ENCODE measurements around the gene ALDH2.

Gene ALDH2

GRCh38 chr12:111781085-111781658 is 14.4 kb downstream of the ALDH2 start:
- Histone ChIP-seq H3K36me3 (ENCODE audit: control insufficient read depth, low read length) (peaks cover 11% of the 10 kb centered on the region; the same call in 1 of the 2 replicates), H3K4me1 (ENCODE audit: control insufficient read depth, low read length) (peaks cover 8% of the 10 kb centered on the region), H3K4me3 (ENCODE audit: low read length) (no peak overlapping the region), H3K9me3 (ENCODE audit: control insufficient read depth, insufficient read depth, low read length) (no peaks in the 10 kb centered on the region), H3F3A (ENCODE audit: control insufficient read depth, insufficient read depth) (no peaks in the 10 kb centered on the region), H3K9me2 (replicated peaks; ENCODE audit: control insufficient read depth, low read length) (no peaks in the 10 kb centered on the region), H3K27me3 (ENCODE audit: control insufficient read depth, low read length) (no peaks in the 10 kb centered on the region), H3K79me2 (ENCODE audit: control insufficient read depth, low read length) (peaks cover 1% of the 10 kb centered on the region; the same call in 1 of the 2 replicates), H3K27ac (ENCODE audit: low read depth, low read length) (no peak overlapping the region), H4K20me1 (ENCODE audit: control insufficient read depth, insufficient read depth, low read depth, low read length) (no peaks in the 10 kb centered on the region), H3K4me2 (ENCODE audit: low read length) (no peak overlapping the region)
- TF ChIP-seq CTCF (IDR thresholded peaks at IDR 0.05; ENCODE audit: low read depth, low read length, poor library complexity, severe bottlenecking): no peak
- no peak for TF ChIP-seq EZH2phosphoT487 (IDR thresholded peaks at IDR 0.05; ENCODE audit: borderline replicate concordance, low read length)

GRCh38 chr12:111783046-111783445 is 16.3 kb downstream of the ALDH2 start:
- Histone ChIP-seq H3K4me2 (ENCODE audit: low read length) (no peak overlapping the region), H3K27me3 (ENCODE audit: control insufficient read depth, low read length) (no peaks in the 10 kb centered on the region), H3K9me2 (replicated peaks; ENCODE audit: control insufficient read depth, low read length) (no peaks in the 10 kb centered on the region), H3K36me3 (ENCODE audit: control insufficient read depth, low read length) (peaks cover 11% of the 10 kb centered on the region; the same call in 1 of the 2 replicates), H3F3A (ENCODE audit: control insufficient read depth, insufficient read depth) (no peaks in the 10 kb centered on the region), H3K4me1 (ENCODE audit: control insufficient read depth, low read length) (peaks cover 5% of the 10 kb centered on the region; the same call in 1 of the 2 replicates), H4K20me1 (ENCODE audit: control insufficient read depth, insufficient read depth, low read depth, low read length) (no peaks in the 10 kb centered on the region), H3K79me2 (ENCODE audit: control insufficient read depth, low read length) (no peaks in the 10 kb centered on the region), H3K4me3 (ENCODE audit: low read length) (no peak overlapping the region), H3K9me3 (ENCODE audit: control insufficient read depth, insufficient read depth, low read length) (no peaks in the 10 kb centered on the region), H3K27ac (ENCODE audit: low read depth, low read length) (no peak overlapping the region)
- TF ChIP-seq CTCF (IDR thresholded peaks at IDR 0.05; ENCODE audit: low read depth, low read length, poor library complexity, severe bottlenecking) (no peak), EZH2phosphoT487 (IDR thresholded peaks at IDR 0.05; ENCODE audit: borderline replicate concordance, low read length) (no peak)

GRCh38 chr12:111784953-111785352 is 18.2 kb downstream of the ALDH2 start:
- Histone ChIP-seq H3K36me3 (ENCODE audit: control insufficient read depth, low read length) (peaks cover 11% of the 10 kb centered on the region; the same call in 1 of the 2 replicates), H3K27me3 (ENCODE audit: control insufficient read depth, low read length) (no peaks in the 10 kb centered on the region), H3K9me2 (replicated peaks; ENCODE audit: control insufficient read depth, low read length) (no peaks in the 10 kb centered on the region), H3K79me2 (ENCODE audit: control insufficient read depth, low read length) (no peaks in the 10 kb centered on the region), H3K4me1 (ENCODE audit: control insufficient read depth, low read length) (peaks cover 5% of the 10 kb centered on the region; the same call in 1 of the 2 replicates), H3K9me3 (ENCODE audit: control insufficient read depth, insufficient read depth, low read length) (no peaks in the 10 kb centered on the region), H3K4me3 (ENCODE audit: low read length) (no peak overlapping the region), H3K4me2 (ENCODE audit: low read length) (no peak overlapping the region), H3K27ac (ENCODE audit: low read depth, low read length) (no peak overlapping the region), H3F3A (ENCODE audit: control insufficient read depth, insufficient read depth) (no peaks in the 10 kb centered on the region), H4K20me1 (ENCODE audit: control insufficient read depth, insufficient read depth, low read depth, low read length) (no peaks in the 10 kb centered on the region)
- TF ChIP-seq CTCF (IDR thresholded peaks at IDR 0.05; ENCODE audit: low read depth, low read length, poor library complexity, severe bottlenecking): no peak
- TF ChIP-seq EZH2phosphoT487 (IDR thresholded peaks at IDR 0.05; ENCODE audit: borderline replicate concordance, low read length): no peak

All from DOHH2 (cell line).